HG02588 (cell line): ENCODE measurements around the gene POLR3B.

Experiments
- ATAC-seq: cut with Tn5 transposase; IDR thresholded peaks from one replicate; pipeline ENCODE4 v1.9.1; 2021; ENCODE audit warnings: mild to moderate bottlenecking, moderate library complexity; ENCODE audit not compliant: unreplicated experiment

Gene POLR3B

DNA sequence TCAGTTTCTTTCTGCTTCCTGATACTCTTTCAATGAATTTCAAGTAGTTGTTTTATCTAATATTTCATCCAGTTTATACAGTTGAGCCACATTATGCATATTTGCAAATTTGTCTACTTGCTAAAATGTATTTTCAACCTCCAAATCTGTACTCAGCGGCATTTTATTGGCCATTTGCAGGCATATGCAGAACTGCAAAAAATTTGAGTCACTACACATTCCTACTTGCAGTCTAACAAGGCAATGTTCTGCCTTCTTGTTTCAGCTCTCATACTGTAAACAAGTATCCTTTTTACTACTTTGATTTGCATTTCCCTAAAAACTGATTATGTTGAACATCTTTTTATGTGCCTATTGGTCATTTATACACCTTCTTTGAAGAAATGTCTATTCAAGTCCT is 55.0 kb downstream of the POLR3B start:
- ATAC-seq = no peak

DNA sequence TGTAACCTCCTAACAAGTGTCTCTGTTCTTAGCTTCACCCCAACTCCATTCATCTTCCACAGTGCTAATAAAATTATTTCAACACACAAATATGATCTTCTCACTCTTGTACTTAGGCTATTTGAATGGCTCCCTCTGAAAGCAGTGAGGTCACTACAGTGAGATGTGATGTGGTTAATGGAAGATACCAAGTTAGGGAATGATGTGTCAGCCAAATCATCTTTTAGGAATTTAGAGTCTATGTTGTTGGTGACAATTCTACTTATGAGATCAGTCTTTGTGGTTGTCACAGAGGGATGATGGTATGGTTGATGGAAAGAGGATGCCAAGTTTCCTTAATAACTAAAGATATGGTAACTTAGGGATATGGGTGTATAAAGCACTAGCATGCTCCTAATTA is 57.6 kb downstream of the POLR3B start:
- no peak for ATAC-seq

DNA sequence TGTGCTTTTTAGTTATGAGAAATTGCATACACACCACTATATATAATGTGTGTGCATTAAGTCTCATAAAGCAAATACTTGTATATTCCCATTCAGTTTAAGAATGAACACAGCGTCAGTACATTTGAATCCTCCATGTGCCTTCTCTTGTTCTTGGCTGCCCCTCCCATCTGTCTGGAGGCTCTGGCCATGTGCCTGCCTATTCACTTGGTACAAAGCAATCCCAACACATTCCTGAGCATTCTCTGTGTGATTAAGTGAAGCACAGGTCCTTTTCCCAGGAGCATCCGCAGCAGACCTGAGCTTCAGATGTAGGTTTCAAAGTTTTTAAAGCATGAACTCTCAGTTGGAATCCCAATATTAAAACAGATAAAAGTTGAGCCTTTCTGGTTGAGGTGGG is 58.7 kb downstream of the POLR3B start:
- ATAC-seq = no peak

DNA sequence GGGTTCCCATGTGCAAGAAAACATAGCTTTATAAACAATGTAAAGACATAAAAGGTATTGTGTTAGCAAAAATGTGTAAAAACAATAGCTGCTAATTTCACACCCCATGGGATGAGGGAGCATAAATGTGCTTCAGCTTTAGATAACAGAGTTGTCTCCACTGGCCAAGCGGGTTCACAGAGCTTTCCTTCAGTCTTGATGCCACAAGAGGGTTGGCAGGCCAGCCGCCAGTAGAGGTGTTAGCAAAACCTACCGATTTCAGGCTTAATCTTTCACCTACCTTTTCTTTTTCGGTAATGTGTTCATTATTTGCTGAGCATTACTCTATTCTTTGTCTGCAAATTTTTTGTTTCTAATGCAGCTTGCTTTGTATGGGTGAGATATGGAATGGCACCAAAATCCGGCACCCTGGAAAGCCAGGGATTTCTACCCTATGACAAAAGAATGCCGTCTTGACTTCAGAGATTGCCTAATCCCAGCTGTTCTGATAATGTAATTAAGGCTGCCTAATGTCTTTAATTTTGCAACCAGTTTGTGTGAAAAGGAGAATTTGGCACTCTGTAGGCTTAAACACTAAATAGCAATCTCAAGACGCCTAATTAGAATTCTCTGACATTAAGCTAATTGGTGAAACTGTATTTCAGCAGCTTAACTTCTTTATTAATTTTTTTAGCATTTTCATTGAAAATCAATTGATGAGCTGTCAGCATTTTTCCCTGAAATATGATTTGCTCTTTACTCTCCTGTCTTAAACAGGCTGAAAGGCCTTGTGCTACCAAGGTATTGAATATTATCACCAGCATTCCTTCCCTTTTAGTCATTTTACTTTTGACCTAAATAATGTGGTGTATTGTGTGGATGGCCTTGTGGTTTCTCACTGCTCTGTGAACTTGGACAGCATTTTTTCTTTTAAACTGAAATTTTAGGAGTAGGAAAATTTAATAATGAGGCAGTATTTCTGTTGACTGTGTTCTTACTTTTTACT is 60.7 kb downstream of the POLR3B start:
- ATAC-seq = no peak

DNA sequence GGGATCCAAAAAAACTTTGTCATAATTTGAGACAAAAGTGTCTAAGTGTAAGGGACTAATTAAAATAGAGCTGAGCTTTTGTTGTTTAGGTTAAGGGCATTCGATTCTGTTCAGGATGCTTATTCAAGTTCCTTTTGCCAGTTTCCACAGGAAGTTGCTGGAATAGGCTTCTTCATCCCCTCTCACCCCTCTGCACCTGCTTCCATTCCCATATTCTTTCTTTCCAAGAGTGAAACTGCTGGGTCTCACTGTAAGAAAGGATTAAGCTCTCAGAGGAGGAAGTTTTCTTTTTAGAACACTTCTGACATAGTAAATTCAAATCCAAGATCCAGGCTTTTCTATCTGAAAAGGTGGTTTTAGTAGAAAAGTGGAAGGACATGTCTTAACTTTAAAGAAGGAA is 61.4 kb downstream of the POLR3B start:
- no peak for ATAC-seq

DNA sequence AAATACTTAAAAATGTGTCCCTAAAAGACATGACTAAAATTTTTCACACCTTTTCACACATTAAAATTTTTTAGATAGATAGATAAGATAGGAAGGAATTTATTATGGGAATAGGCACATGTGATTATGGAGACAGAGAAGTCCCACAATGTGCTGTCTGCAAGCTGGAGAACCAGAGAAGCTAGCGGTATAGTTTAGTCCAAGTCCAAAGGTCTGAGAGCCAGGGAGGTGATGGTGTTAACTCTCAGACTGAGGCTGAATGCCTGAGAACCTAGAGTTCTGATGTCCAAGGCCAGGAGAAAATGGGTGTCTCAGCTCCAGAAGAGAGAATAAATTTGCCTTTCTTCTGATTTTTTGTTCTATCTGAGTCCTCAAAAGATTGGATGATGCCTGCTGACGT is 65.7 kb downstream of the POLR3B start:
- ATAC-seq = no peak

DNA sequence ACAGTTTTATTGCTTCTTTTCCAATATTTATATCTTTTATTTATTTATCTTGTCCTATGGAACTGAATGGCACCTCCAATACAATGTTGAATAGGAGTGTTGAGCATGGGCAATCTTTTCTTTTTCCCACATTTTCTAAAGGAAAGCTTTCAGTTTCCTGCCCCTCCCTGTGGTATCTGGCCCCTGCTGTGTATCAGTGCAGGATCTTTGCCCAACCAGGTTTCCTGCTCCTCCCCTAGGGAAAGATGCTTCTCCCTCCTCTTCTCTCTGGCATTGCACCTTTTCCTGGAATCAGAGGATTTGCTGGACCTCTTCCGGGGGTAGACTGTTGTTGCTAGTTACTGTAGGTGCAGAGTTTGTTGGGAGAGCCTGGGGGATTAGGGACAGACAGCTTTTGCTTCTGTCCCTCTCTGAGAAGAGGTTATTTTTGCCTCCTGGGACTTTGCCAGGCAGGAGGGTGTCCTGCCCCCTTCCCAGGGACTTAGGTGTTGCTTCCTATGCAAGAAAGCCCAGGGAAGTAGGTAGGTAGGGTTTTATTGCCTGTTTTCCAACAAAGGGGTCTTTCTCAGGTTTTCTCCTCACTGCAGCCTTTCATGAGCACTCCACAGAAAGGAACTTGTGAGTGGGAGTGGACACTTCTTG is 67.6 kb downstream of the POLR3B start:
- ATAC-seq = no peak

DNA sequence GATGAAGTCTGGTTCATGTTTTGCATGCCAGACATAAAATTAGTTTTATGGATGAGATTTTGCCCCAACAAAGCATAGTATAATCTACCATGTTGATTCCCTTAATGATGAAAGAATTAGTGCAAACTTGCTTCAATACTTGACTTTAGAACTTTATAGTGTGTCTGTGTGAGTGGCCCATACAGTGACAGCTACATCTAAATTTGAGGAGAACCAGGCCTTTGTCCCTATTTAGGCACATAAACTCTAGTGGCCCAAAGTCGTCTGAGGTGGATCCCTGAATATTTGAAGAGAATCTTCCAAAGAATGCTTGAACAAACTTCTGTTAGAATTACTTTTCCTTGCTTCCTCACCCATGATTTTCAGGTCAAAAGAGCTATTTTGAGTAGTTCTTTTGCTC is 70.4 kb downstream of the POLR3B start:
- no peak for ATAC-seq

DNA sequence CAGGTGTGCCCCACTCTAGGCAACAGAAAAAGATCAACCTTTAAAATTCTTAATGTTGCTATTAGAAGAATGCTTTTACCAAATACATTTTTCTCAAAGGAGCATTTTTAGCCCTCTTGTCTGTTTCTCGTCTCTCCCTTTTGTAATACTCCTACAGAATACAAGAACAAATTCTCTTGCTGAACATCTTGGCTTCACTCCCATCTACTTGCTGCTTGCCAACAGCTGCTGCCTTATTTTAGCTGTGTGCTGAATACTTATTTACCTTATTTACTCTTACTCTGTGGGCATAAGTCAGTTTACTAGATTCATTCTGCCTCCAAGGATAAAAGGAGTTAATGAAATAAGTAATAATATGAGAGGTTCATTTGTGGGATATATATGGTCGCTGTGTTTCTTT is 70.8 kb downstream of the POLR3B start:
- no peak for ATAC-seq

DNA sequence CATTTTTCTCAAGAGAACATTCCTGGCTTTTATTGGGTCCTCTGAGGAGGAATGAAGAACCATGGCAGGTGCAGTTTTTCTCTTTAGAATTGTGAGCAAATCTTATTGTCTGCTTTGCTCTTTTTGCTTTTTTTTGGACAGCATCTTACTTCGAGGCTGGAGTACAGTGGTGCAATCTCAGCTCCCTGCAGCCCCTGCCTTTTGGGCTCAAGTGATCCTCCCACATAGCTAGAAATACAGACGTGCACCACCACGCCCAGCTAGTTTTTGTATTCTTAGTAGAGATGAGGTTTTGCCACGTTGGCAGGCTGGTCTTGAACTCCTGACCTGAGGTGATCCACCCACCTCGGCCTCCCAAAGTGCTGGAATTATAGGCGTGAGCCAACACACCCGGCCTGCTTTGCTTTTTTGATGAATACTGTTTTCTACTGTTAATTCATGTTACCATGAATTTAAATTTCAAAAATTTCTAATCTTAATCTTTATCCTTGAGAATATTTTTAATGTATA is 71.5 kb downstream of the POLR3B start:
- no peak for ATAC-seq

DNA sequence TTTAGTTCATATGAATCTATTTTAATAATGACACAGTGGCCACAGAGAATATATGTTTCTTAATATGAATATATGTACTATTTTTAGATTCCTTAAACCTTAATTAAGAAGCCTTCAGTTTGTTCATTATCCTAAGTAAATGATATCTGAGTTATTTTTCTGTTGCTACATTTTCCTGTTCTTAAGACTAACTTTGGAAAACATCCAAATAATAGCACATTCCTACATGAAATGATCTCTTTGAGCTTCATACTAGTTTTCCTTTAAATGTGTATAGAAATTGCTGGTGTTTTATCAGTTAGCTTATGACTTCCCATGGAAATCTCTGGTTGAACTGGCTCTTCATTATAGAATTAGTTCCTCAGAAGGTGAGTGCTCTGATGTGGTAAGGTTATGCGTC is 72.1 kb downstream of the POLR3B start:
- no peak for ATAC-seq

DNA sequence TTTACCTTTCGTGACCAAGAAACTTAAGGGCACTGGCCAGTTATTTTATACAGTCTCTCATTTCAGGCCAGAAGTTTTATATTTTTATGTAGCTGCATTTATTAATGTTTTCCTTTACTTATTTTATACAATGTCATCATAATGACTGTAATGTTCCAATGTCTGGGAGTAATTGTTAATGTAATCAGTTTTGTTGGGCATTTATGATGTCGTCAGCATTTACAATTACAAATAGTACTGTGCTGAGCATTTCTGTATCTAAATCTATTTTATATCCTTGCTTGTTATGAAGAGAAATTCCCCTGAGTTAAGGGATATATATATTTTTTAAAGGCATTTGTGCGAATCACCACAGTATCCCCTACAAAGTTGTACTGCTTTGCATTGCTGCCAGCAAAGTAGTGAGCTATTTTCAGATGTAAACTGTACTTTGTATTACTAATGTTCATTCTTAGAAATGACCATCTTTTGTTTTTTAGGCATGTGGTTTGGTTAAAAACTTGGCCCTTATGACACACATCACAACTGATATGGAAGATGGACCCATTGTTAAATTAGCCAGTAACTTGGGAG is 74.4 kb downstream of the POLR3B start:
- no peak for ATAC-seq

DNA sequence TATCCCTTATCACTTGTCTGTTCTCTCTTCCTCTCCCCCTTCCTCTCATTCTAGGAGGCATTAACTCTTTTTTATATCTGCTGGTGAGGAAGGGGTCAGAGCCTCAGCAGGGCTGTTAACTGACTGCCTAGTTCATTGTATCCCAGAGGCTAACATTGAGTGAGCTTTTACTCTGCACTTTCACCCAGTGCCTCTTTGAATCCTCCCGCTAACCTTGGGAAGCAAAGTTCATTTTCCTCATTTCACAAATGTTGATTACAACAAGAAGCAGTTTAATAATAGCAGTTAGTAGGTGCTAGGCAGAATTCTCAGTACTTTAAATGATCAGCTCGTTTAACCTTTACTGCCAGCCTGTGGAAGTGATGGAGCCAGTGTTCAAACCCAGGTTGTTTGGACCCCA is 75.5 kb downstream of the POLR3B start:
- ATAC-seq = no peak

DNA sequence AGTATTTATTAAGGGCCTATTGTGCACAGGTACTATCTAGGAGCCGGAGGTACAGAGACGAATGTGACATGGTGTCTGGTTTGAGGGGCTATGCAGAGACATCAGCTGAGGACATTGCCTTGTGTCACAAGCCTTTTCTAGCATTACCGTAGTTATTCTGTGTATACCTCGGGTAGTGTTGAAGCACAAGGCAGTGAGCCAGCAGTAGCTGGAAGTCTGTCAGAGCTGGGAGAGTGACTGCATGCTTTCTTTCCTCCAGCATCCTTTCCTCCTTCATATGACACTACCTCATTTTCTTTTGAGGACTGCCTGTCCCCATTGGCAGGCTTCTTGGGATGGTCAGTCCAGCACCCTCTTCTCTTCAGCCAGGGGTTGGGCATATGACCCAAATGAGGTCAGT is 77.0 kb downstream of the POLR3B start:
- no peak for ATAC-seq

DNA sequence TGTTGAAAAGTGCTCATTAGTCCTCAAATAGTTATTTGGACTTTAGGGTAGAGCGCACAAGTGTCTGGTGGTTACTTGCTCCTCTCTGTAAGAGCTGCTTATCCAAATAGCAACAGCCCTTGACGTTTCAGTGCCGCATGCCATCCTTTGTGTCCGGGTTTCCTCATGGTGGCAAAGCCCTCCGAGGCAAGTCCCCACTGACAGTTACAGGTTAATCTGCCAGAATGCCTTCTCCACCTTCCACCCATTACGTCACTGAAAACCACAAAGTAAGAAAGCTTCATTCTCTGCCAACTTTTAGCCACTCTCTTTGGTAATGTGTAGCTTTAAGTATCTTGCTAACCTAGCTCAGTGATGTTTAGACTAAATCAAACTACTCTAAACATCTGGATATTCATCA is 78.6 kb downstream of the POLR3B start:
- ATAC-seq = no peak

DNA sequence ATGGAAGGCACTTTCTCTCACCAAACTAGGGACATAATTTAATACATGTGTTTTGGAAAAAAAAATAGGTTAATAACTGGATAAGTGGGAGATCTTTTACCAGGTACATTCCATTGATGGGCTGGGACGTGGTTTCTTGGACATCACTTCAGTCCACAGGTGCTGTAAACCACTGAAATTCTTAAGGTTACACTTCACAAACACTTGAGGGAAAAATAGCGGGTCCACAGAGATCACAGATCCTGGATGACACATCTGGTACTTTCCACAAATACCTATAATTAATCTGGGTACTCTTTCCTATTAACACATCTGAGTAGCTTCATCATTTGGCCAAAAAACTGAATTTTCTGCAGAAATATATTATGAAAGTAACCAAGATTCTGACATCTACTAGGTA is 85.0 kb downstream of the POLR3B start:
- no peak for ATAC-seq

DNA sequence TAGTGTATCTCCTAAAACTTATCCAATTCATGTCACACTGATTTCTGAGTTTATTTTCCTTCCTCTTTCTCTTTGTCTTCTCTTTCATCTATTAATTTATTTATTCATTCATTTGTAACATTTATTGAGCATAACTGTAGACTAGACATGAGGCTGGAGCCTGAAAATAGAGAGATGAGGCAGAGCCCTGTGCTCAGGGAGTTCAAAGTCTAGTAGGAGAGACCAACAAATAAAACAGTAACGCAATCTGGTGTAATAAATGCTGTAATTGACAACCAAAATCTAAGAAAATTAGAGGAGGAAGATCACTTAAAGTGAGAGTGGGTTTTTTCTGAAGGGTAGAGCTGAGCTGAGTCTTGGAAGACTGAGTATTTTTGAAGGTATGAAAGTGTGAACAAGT is 87.5 kb downstream of the POLR3B start:
- ATAC-seq = no peak

DNA sequence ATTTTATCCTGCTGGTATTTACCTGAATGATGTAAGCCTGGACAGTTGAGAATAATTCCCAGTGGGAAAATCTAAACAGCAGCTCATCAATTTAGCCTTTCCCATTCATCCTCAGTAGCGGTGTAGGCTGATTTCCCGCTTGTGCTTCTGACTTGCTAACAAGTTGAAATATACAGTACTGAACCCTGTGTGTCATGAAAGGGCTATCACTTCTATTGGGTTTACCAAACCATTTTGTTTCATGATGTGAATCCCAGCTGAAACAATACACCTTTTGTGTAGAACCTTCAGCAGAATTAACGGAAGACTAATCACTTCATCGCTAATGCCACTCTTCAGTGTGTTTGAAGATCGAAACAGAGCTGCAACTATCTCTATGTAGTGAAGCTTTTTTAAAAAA is 88.4 kb downstream of the POLR3B start:
- ATAC-seq = no peak

DNA sequence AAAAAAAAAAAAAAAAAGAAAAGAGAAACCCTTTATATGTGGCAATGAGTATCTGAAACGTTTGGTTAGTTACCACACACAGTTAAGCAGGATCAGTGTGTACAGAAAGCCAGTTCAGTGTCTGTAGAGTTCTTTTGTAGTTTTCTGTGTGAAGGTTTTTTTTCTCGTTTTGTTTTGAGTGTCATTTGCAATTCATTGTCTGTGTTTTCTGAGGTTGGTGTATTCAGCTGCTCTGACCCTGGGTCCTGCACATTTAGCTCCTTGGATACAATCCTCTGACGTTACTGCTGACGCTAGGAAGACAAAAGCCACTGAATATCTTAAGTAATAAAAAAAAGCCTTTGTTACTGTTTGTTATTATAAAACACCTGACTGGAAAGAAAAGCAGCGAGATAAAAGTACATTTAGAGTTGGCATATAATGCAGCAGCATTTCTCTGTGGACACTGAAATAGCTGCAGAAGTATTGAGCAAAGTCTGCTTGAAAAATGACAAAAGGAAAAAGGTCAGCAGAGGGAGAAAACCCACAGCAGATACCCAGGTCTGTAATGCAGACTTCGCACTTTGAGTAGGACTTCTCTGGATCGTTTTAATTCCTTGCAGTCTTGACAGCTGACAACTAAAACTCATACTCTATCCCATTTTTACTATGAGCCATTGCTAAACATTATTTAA is 89.0 kb downstream of the POLR3B start:
- no peak for ATAC-seq

DNA sequence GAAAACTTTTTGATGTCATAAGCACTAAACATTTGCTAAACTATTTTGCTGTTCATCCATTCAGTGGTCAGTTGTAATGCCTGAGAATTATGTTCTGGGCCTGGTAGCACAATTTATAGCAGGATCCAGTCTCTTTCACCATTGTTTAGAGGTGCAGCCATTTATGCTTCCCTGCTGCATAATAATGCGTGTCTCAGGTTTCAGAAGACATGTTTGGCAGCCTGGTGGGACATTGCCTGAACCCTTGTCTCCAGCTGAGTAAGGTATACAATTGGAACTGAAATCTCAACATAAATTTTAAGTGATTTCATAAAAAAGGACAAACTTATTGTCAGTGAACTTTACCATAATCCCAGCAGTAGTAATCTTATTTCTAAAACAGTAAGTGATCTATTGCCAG is 94.8 kb downstream of the POLR3B start:
- ATAC-seq = no peak

DNA sequence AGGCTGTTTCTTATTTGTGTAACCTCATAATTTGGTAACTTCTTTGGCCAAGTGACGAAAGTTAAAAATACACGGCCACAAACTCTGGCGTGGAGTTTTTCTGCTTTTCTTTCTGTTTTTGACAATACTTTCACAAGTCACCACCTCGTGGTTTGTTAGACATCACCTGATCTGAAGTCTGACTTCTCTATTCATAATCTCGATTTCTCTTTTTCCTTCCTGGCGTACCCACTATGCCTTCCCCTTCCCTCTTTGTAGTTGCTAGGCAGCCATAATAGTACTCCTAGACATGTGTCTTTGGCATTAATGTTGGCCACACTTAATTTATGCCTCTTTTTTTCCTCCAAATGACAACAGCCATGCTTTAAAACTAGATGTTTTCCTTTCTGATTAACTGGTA is 97.6 kb downstream of the POLR3B start:
- no peak for ATAC-seq
